OCI-LY1 (cell line): Measurements from ENCODE around the gene C19orf67.
"Not testable (repeated sequence)": the region's sequence is repeated elsewhere in the genome, so short reads cannot be mapped to it uniquely, and the experiment has no call there.

Experiments
- H2AFZ ChIP-seq: fragments of 200-600 bp; sonication (generic), shearing (Covaris generic); 2 replicates; pipeline ENCODE4 v1.6.0; 2014; ENCODE audit warnings: antibody characterized with exemption, mild to moderate bottlenecking, low read length
- H3F3A ChIP-seq: fragments of 200-600 bp; sonication (generic), shearing (Covaris generic); 2 replicates; pipeline ENCODE4 v1.6.0; 2014; ENCODE audit warnings: mild to moderate bottlenecking, antibody characterized with exemption, low read length, moderate library complexity; ENCODE audit not compliant: insufficient read depth
- H3K27ac ChIP-seq: fragments of 200-600 bp; sonication (generic); 2 replicates; pipeline ENCODE4 v1.5.1; 2014; ENCODE audit warnings: low read length, mixed run types, mild to moderate bottlenecking, low read depth; ENCODE audit not compliant: poor library complexity, severe bottlenecking
- H3K27me3 ChIP-seq: fragments of 200-600 bp; sonication (generic); 2 replicates; pipeline ENCODE4 v1.6.0; 2014; ENCODE audit warnings: antibody characterized with exemption, mild to moderate bottlenecking, low read length, moderate library complexity; ENCODE audit not compliant: insufficient read depth
- H3K36me3 ChIP-seq: fragments of 200-600 bp; sonication (generic); 2 replicates; pipeline ENCODE4 v1.6.1; 2014; ENCODE audit warnings: mild to moderate bottlenecking, antibody characterized with exemption, low read length, moderate library complexity, mixed read lengths; ENCODE audit not compliant: insufficient read depth
- H3K4me1 ChIP-seq: fragments of 200-600 bp; sonication (generic); 2 replicates; pipeline ENCODE4 v1.5.1; 2014; ENCODE audit warnings: mild to moderate bottlenecking, low read length, moderate library complexity; ENCODE audit not compliant: insufficient read depth, severe bottlenecking
- H3K4me2 ChIP-seq: fragments of 200-600 bp; sonication (generic), shearing (Covaris generic); 2 replicates; pipeline ENCODE4 v1.6.1; 2014; ENCODE audit warnings: low read length
- H3K4me3 ChIP-seq: fragments of 200-600 bp; sonication (generic); 2 replicates; pipeline ENCODE4 v1.5.1; 2014; ENCODE audit warnings: low read length, low read depth, mild to moderate bottlenecking, mixed read lengths; ENCODE audit not compliant: poor library complexity, severe bottlenecking
- H3K79me2 ChIP-seq: fragments of 200-600 bp; shearing (Covaris generic); 2 replicates; pipeline ENCODE4 v1.6.1; 2016; ENCODE audit warnings: mixed run types, low read length, mixed read lengths; ENCODE audit not compliant: insufficient read depth
- H3K9ac ChIP-seq: fragments of 200-600 bp; sonication (generic), shearing (Covaris generic); 2 replicates; pipeline ENCODE4 v1.6.1; 2014; ENCODE audit warnings: mild to moderate bottlenecking, low read length, mixed read lengths
- H3K9me2 ChIP-seq: fragments of 200-600 bp; sonication (generic), shearing (Covaris generic); 2 replicates; pipeline ENCODE4 v1.6.1; 2014; ENCODE audit warnings: low read depth, mild to moderate bottlenecking, low read length, mixed read lengths
- H3K9me3 ChIP-seq: fragments of 200-600 bp; shearing (Covaris generic); 2 replicates; pipeline ENCODE4 v1.6.1; 2014; ENCODE audit warnings: low read length, mixed read lengths
- H4K20me1 ChIP-seq: fragments of 200-600 bp; sonication (generic), shearing (Covaris generic); 2 replicates; pipeline ENCODE4 v1.6.0; 2016; ENCODE audit warnings: mild to moderate bottlenecking, low read length; ENCODE audit not compliant: insufficient read depth
- EZH2 ChIP-seq: fragments of 200-600 bp; sonication (generic), shearing (Covaris generic); IDR thresholded peaks from 2 replicates; pipeline ENCODE4 v1.8.0; 2017; ENCODE audit warnings: borderline replicate concordance, mixed run types, mild to moderate bottlenecking, antibody characterized with exemption, low read length, moderate library complexity, mixed read lengths
- TF ChIP-seq, protein P1 (sequence below): fragments of 200-600 bp; sonication (generic), shearing (Covaris generic); IDR thresholded peaks from 2 replicates; pipeline ENCODE4 v1.5.1; 2017; ENCODE audit warnings: mild to moderate bottlenecking, antibody characterized with exemption, low read length, moderate library complexity, mixed read lengths

C19orf67 gene

DNA sequence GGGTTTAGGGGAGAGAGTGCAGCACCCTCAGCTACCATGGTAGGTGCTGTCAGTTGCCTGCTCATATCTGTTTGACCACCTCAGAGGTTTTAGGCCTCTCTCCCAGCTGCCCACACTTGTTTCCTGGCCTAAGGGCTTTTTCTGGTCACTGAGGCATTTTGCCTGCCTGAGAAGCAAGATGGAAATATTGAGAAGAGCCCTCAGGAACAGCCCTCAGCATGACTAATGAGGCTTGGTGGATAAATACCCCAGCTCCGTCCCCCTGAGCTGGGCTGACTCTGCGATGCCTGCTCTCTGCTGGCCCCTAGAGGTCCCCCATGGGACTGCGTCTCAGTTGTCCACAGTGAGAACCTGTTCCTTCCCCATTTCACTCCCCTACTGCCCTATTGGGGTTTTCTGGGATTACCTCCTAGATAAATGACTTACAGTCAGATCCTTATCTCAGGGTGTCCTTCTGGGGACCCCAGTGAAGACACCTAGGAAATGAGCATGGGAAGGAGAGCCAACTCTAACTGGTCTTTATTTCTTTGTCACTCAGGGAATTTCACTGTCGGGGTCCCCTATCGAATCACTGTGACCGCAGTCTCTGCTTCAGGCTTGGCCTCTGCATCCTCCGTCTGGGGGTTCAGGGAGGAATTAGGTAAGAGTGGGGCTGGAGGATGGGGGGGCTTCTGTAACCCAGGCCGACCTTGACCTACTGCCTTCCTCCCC is 37.0 kb downstream of the C19orf67 start:
- Histone ChIP-seq H3K36me3 (no peaks in the 10 kb centered on the region), H3K9me3 (0 out of 2 replicates have a peak, but pooled peaks cover 3% of the 10 kb centered on the region), H3K4me1 (no peaks in the 10 kb centered on the region), H3K9me2 (no peaks in the 10 kb centered on the region), H3K4me2 (no peak overlapping the region), H3K4me3 (no peak overlapping the region), H4K20me1 (no peaks in the 10 kb centered on the region), H3F3A (no peaks in the 10 kb centered on the region), H3K27ac (no peak overlapping the region), H3K9ac (no peak overlapping the region), H3K79me2 (no peaks in the 10 kb centered on the region), H3K27me3 (no peaks in the 10 kb centered on the region), H2AFZ (no peak overlapping the region)
- TF ChIP-seq EZH2, result no peak
- TF ChIP-seq, protein P1, sequence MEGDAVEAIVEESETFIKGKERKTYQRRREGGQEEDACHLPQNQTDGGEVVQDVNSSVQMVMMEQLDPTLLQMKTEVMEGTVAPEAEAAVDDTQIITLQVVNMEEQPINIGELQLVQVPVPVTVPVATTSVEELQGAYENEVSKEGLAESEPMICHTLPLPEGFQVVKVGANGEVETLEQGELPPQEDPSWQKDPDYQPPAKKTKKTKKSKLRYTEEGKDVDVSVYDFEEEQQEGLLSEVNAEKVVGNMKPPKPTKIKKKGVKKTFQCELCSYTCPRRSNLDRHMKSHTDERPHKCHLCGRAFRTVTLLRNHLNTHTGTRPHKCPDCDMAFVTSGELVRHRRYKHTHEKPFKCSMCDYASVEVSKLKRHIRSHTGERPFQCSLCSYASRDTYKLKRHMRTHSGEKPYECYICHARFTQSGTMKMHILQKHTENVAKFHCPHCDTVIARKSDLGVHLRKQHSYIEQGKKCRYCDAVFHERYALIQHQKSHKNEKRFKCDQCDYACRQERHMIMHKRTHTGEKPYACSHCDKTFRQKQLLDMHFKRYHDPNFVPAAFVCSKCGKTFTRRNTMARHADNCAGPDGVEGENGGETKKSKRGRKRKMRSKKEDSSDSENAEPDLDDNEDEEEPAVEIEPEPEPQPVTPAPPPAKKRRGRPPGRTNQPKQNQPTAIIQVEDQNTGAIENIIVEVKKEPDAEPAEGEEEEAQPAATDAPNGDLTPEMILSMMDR, result peak; percentile 87

DNA sequence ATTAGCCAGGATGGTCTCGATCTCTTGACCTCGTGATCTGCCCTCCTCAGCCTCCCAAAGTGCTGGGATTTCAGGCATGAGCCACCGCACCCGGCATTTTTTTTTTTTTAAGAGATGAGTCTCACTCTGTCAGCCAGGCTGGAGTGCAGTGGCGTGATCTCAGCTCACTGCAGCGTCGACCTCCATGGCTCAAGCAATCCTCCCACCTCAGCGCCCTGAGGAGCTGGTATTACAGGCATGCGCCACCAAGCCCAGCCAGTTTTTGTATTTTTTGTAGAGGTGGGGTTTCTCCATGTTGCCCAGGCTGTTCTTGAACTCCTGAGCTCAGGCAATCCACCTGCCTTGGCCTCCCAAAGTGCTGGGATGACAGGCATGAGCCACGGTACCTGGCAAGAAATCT is 37.7 kb downstream of the C19orf67 start:
- not testable (repeated sequence) for H3K4me3 ChIP-seq, H4K20me1 ChIP-seq, H3K36me3 ChIP-seq, H3K4me1 ChIP-seq, H3K9me2 ChIP-seq, H2AFZ ChIP-seq, H3K27ac ChIP-seq, H3K27me3 ChIP-seq, H3K79me2 ChIP-seq, H3K4me2 ChIP-seq, H3K9ac ChIP-seq, H3F3A ChIP-seq, H3K9me3 ChIP-seq

DNA sequence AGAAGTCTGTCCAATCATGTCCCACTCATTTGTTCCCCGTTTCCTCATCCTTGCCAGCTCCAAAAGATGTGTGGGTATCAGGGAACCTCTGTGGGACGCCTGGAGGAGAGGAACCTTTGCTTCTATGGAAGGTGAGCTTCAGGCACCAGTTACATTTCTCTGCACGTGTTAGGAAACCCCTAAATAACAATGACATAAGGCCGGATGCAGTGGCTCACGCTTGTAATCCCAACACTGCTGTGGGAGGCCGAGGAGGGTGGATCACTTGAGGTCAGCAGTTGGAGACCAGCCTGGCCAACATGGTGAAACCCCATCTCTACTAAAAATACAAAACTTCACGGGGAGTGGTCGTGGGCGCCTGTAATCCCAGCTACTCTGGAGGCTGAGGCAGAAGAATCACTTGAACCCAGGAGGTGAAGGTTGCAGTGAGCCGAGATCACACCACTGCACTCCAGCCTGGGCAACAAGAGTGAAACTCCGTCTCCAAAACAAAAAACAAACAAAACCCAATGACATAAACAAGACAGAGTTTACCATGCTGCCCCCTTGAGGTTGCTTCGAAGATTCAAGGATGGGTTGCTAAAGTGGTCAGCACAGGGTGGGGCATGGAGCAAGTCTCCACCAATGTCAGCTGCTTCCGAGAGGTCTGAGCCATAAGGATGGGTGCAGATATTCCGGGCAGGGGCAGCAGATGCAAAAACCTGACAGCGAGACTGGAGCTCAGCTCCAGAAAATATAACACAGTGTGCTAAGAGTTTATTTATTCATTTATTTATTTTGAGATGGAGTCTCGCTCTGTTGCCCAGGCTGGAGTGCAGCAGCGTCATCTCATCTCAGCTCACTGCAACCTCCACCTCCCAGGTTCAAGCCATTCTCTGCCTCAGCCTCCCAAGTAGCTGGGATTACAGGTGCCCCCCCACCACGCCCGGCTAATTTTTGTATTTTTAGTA is 42.6 kb downstream of the C19orf67 start:
- not testable (repeated sequence) for H3K79me2 ChIP-seq, H3F3A ChIP-seq, H3K9me2 ChIP-seq, H3K27ac ChIP-seq, H3K27me3 ChIP-seq, H3K4me3 ChIP-seq, H3K9me3 ChIP-seq, H3K4me2 ChIP-seq, H3K9ac ChIP-seq, H3K4me1 ChIP-seq, H3K36me3 ChIP-seq, H4K20me1 ChIP-seq, H2AFZ ChIP-seq
- TF ChIP-seq, protein P1, result peak; percentile 65
